H1 (cell line): ENCODE results near the gene BRIP1. TPM values are rescaled to one million over a fixed set of nuclear protein-coding genes. Genes with fewer than 3 reads are reported as not detected.
A peak's percentile ranks its signal among the peaks of the same experiment; 100 is the strongest.

Experiments used
- CHD2 ChIP-seq: IDR thresholded peaks from 2 replicates; pipeline ENCODE4 v1.6.1; 2012; ENCODE audit warnings: low read length, improper control_type of control experiment
- GTF2F1 ChIP-seq: IDR thresholded peaks from 2 replicates; pipeline ENCODE4 v1.6.1; 2012; ENCODE audit warnings: low read depth, low read length, improper control_type of control experiment, borderline replicate concordance
- KDM4A ChIP-seq: IDR thresholded peaks from one replicate; pipeline ENCODE4 v1.7.1; 2012; ENCODE audit warnings: low read depth, mild to moderate bottlenecking, moderate library complexity, low read length, inconsistent platforms; ENCODE audit not compliant: severe bottlenecking
- POLR2AphosphoS5 ChIP-seq: IDR thresholded peaks from 2 replicates; pipeline ENCODE4 v1.6.1; 2011; ENCODE audit warnings: low read depth, low read length
- SAP30 ChIP-seq: fragments of 300-600 bp; sonication (generic); IDR thresholded peaks from 2 replicates; pipeline ENCODE4 v1.7.1; 2012; ENCODE audit warnings: low read length, moderate library complexity, mild to moderate bottlenecking, inconsistent platforms; ENCODE audit not compliant: insufficient read depth, insufficient replicate concordance
- SIX5 ChIP-seq: IDR thresholded peaks from 2 replicates; pipeline ENCODE4 v1.6.1; 2011; ENCODE audit warnings: mild to moderate bottlenecking, low read depth, low read length
- SP1 ChIP-seq: IDR thresholded peaks from 2 replicates; pipeline ENCODE4 v1.6.1; 2011; ENCODE audit warnings: low read depth, low read length
- SP4 ChIP-seq: IDR thresholded peaks from 2 replicates; pipeline ENCODE4 v1.6.1; 2012; ENCODE audit warnings: low read length, inconsistent platforms
- TAF1 ChIP-seq: IDR thresholded peaks from 2 replicates; pipeline ENCODE4 v1.6.1; 2011; ENCODE audit warnings: mild to moderate bottlenecking, low read depth, low read length
- polyA plus RNA-seq, 7 experiments: library from polyadenylated mRNA; depleted of rRNA in 3 of 7; stranded (reverse) in 5 of 7; unstranded in 2 of 7; fragments of >200 nt in 5 of 7; fragments of 200-250 nt in 2 of 7; gene quantifications; 1 replicate in 5 of 7; 2 replicates in 1 of 7; 4 replicates in 1 of 7; pipeline versions ENCODE4 v1.2.1 to v1.2.3, GENCODE V29; 2011 to 2013; ENCODE audit warnings: missing spikeins in 2 of 7, mixed read lengths in 2 of 7
- total RNA-seq: library from RNA; stranded (reverse); fragmentation: NEBNext Ultra II Directional; extraction: Animal tissue kit (Norgen Biotek cat#: 25700); gene quantifications from 2 replicates; pipeline ENCODE4 v1.2.1, GENCODE V29; 2021
- TF ChIP-seq, protein P1 (sequence below): IDR thresholded peaks from 2 replicates; pipeline ENCODE4 v1.6.1; 2012; ENCODE audit warnings: inconsistent platforms
- TF ChIP-seq, protein P2 (sequence below): IDR thresholded peaks from 2 replicates; pipeline ENCODE4 v1.6.1; 2012; ENCODE audit warnings: low read length, inconsistent platforms

Gene BRIP1
- total and polyA plus RNA-seq, 2 of the 8 experiments (the other 6 are each of a cell fraction or from before 2014, with no cell fraction given): 5.8 to 19.2 TPM

DNA sequence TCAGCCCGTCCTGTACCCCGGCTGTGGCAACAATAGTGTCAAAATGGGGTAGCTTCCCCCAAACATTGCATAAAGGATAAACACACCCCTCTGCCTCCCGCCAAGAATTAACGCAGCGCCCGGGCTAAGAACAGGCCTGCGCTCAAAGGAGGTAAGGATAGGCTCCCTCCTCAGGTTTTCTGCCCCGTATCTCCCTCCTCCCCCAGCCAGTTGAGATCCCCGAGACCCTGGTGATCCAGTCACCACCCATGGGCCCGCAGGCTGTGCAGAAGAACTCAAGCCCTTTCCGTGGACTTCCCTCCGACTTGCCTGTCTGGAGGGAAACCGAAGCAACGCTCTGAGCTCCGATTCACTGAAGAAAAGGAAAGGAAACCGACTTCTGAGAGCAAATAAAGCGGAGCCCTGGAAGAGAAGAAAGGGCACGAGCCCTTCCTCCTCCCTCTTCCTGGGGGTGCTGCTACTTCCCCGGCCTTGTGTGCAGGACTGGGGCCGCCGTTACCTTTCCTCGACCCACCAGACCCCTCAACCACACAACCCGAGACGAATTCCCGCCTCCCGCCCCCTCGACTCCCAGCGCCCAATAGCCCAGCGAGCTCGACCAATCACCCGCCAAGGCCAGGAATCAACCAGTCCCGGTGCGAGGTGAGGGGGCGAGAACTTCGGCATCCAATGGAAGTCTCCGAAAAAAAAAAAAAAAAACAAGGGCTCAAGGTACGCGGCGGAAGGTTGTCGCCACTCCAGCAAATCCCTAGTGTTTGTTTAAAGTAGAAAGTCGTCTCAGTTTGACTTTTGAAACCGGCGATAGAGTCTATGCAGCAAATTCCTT is at the start of gene BRIP1 (continued):
- TF ChIP-seq SP1 (peak; percentile 95), SP4 (0 out of 2 replicates have a peak, but pooled peaks have one; percentile 27), GTF2F1 (0 out of 2 replicates have a peak, but pooled peaks have one; percentile 45), CHD2 (peak; percentile 63; the same call in 1 of the 2 replicates), TAF1 (peak; percentile 96), SAP30 (no peak), SIX5 (no peak), POLR2AphosphoS5 (peak; percentile 93), KDM4A (peak; percentile 58)
- TF ChIP-seq, protein P1, sequence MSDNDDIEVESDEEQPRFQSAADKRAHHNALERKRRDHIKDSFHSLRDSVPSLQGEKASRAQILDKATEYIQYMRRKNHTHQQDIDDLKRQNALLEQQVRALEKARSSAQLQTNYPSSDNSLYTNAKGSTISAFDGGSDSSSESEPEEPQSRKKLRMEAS: peak; percentile 65
- TF ChIP-seq, protein P2, sequence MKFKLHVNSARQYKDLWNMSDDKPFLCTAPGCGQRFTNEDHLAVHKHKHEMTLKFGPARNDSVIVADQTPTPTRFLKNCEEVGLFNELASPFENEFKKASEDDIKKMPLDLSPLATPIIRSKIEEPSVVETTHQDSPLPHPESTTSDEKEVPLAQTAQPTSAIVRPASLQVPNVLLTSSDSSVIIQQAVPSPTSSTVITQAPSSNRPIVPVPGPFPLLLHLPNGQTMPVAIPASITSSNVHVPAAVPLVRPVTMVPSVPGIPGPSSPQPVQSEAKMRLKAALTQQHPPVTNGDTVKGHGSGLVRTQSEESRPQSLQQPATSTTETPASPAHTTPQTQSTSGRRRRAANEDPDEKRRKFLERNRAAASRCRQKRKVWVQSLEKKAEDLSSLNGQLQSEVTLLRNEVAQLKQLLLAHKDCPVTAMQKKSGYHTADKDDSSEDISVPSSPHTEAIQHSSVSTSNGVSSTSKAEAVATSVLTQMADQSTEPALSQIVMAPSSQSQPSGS: no peak
